Natural killer cell (primary cell): ENCODE data around the gene STRN3. TPM values are rescaled to one million over a fixed set of nuclear protein-coding genes. Genes with fewer than 3 reads are reported as not detected.

ENCODE experiments used
- ATAC-seq, 3 donors: fragments of 150-1000 bp in 2 of 3; fragments of 200-7000 bp in 1 of 3; cut with Tn5 transposase; 1 replicate in 1 of 3; 2 replicates in 2 of 3; pipeline ENCODE4 v1.10.0; 2021; ENCODE audit warnings: mild to moderate bottlenecking in 2 of 3, moderate library complexity in 2 of 3
- DNase-seq, 2 donors: peaks; one replicate each; pipeline versions ENCODE4 v3.0.0 to v3.0.0-alpha.2; 2013 to 2021; ENCODE audit warnings: mixed read lengths in 1 of 2
- H3K27ac ChIP-seq: one replicate; pipeline ENCODE4 v1.5.1; 2013; ENCODE audit warnings: mild to moderate bottlenecking, low read length
- H3K27me3 ChIP-seq: one replicate; pipeline ENCODE4 v1.6.1; 2013; ENCODE audit warnings: low read length; ENCODE audit not compliant: control insufficient read depth, insufficient read depth
- H3K36me3 ChIP-seq: one replicate; pipeline ENCODE4 v1.6.1; 2013; ENCODE audit warnings: low read length; ENCODE audit not compliant: control insufficient read depth, insufficient read depth
- H3K4me1 ChIP-seq: one replicate; pipeline ENCODE4 v1.6.1; 2013; ENCODE audit warnings: low read length; ENCODE audit not compliant: control insufficient read depth, insufficient read depth
- H3K4me3 ChIP-seq: one replicate; pipeline ENCODE4 v1.5.1; 2013; ENCODE audit warnings: low read length
- H3K9me3 ChIP-seq: one replicate; pipeline ENCODE4 v1.6.1; 2013; ENCODE audit warnings: low read length; ENCODE audit not compliant: control insufficient read depth, insufficient read depth
- H3K27ac Mint-ChIP-seq, 2 donors: one replicate each; pipeline ENCODE4 v1.8.0; 2022; ENCODE audit warnings: mild to moderate bottlenecking in 2 of 2, mixed read lengths in 2 of 2, moderate library complexity in 1 of 2
- H3K27me3 Mint-ChIP-seq, 2 donors: one replicate each; pipeline ENCODE4 v1.8.0; 2022; ENCODE audit warnings: low read depth in 2 of 2, mixed read lengths in 2 of 2
- H3K36me3 Mint-ChIP-seq: one replicate; pipeline ENCODE4 v1.8.0; 2022; ENCODE audit warnings: mixed read lengths
- H3K4me1 Mint-ChIP-seq, 2 donors: one replicate each; pipeline ENCODE4 v1.8.0; 2022; ENCODE audit warnings: mixed read lengths in 2 of 2
- H3K4me3 Mint-ChIP-seq: one replicate; pipeline ENCODE4 v1.8.0; 2022; ENCODE audit warnings: mild to moderate bottlenecking, moderate library complexity, mixed read lengths
- H3K9me3 Mint-ChIP-seq, 2 donors: one replicate each; pipeline ENCODE4 v1.8.0; 2022; ENCODE audit warnings: mixed read lengths in 2 of 2
- CTCF ChIP-seq: fragments of 200-600 bp; IDR thresholded peaks from one replicate; pipeline ENCODE4 v1.8.0; 2022; ENCODE audit warnings: antibody characterized with exemption
- WGBS: methylation state at CpG from one replicate; pipeline ENCODE4 v1.1.7; 2013; ENCODE audit warnings: missing lambda C conversion rate; ENCODE audit not compliant: insufficient coverage; 5-methylcytosine and 5-hydroxymethylcytosine counted together
- intact Hi-C: fragments of 100-400 bp; cut with micrococcal nuclease; formaldehyde crosslinking; loops from one replicate; pipeline ENCODE4 v1.14.2; 2022
- total RNA-seq, 4 donors: library from RNA; stranded (reverse); fragments of 120-200 nt in 1 of 4; gene quantifications; one replicate each; pipeline versions ENCODE4 v1.2.3 to v1.2.4, GENCODE V29; 2013 to 2022

STRN3 gene
- total RNA-seq, 3 donors from 2014 or later (not counting 1 experiment from before 2014, with no cell fraction given), result 19.5 to 34.2 (median 31.1) TPM

GRCh38 chr14:31051511-31051910, 25.3 kb upstream of the STRN3 start:
- Mint-ChIP-seq H3K4me3 (no peak overlapping the region), H3K27ac (no peak overlapping the region), H3K4me1 (peaks cover 6% of the 10 kb centered on the region in 2 donors), H3K9me3 (no peaks in the 10 kb centered on the region), H3K27me3 (no peaks in the 10 kb centered on the region), H3K36me3 (no peaks in the 10 kb centered on the region)
- intact Hi-C loops, result no loop called here
- Histone ChIP-seq H3K9me3 (no peaks in the 10 kb centered on the region), H3K27me3 (no peaks in the 10 kb centered on the region), H3K4me3 (no peak overlapping the region), H3K27ac (no peak overlapping the region), H3K4me1 (no peaks in the 10 kb centered on the region), H3K36me3 (no peaks in the 10 kb centered on the region)
- ATAC-seq (no peak), DNase-seq (no peak)
- WGBS, result 91% methylated on average over 2 of the region's 4 CpGs
- no peak for TF ChIP-seq CTCF

- H3K4me1 Mint-ChIP-seq, result peaks cover 6% of the 10 kb centered on the region in 2 donors
- no peak overlapping the region for H3K4me3 ChIP-seq
- no peaks in the 10 kb centered on the region for H3K4me1 ChIP-seq
- intact Hi-C loops, result no loop called here
- no peak overlapping the region for H3K27ac ChIP-seq
- no peaks in the 10 kb centered on the region for H3K9me3 ChIP-seq
- DNase-seq, result no peak
- H3K27me3 ChIP-seq, result no peaks in the 10 kb centered on the region
- H3K36me3 ChIP-seq, result no peaks in the 10 kb centered on the region
- no peak for TF ChIP-seq CTCF
- H3K27me3 Mint-ChIP-seq, result no peaks in the 10 kb centered on the region
- WGBS, result 94% methylated on average over 5 of the region's 7 CpGs
- H3K9me3 Mint-ChIP-seq, result no peaks in the 10 kb centered on the region
- no peak overlapping the region for H3K4me3 Mint-ChIP-seq
- ATAC-seq, result no peak
- H3K27ac Mint-ChIP-seq, result no peak overlapping the region
- H3K36me3 Mint-ChIP-seq, result no peaks in the 10 kb centered on the region
Measured at GRCh38 chr14:31051023-31051422, 24.8 kb upstream of the STRN3 start.

GRCh38 chr14:31047503-31047902, 21.3 kb upstream of the STRN3 start:
- Mint-ChIP-seq H3K9me3 (no peaks in the 10 kb centered on the region), H3K4me1 (peaks cover 6% of the 10 kb centered on the region in 2 donors), H3K36me3 (no peaks in the 10 kb centered on the region), H3K27me3 (no peaks in the 10 kb centered on the region), H3K4me3 (no peak overlapping the region), H3K27ac (no peak overlapping the region)
- no peak for ATAC-seq
- Histone ChIP-seq H3K9me3 (no peaks in the 10 kb centered on the region), H3K4me1 (no peaks in the 10 kb centered on the region), H3K27ac (no peak overlapping the region), H3K27me3 (no peaks in the 10 kb centered on the region), H3K4me3 (no peak overlapping the region), H3K36me3 (no peaks in the 10 kb centered on the region)
- WGBS, result 95% methylated on average over 10 of the region's 10 CpGs
- intact Hi-C loops, result no loop called here
- TF ChIP-seq CTCF, result no peak
- no peak for DNase-seq

GRCh38 chr14:31045501-31046080, 19.4 kb upstream of the STRN3 start:
- H3K36me3 Mint-ChIP-seq, result no peaks in the 10 kb centered on the region
- Histone ChIP-seq H3K9me3 (no peaks in the 10 kb centered on the region), H3K4me1 (no peaks in the 10 kb centered on the region), H3K4me3 (no peak overlapping the region), H3K36me3 (no peaks in the 10 kb centered on the region), H3K27ac (no peak overlapping the region), H3K27me3 (no peaks in the 10 kb centered on the region)
- TF ChIP-seq CTCF, result no peak
- intact Hi-C loops, result no loop called here
- peaks cover 6% of the 10 kb centered on the region in 2 donors for H3K4me1 Mint-ChIP-seq
- no peaks in the 10 kb centered on the region for H3K27me3 Mint-ChIP-seq
- no peak for ATAC-seq
- DNase-seq, result no peak
- H3K4me3 Mint-ChIP-seq, result no peak overlapping the region
- no peaks in the 10 kb centered on the region for H3K9me3 Mint-ChIP-seq
- 100% methylated on average over 3 of the region's 8 CpGs for WGBS
- no peak overlapping the region for H3K27ac Mint-ChIP-seq
